ENCODE measurements around the gene LRP1B.

- TF ChIP-seq CTCF (IDR thresholded peaks at IDR 0.05) (no peak), POLR2A (IDR thresholded peaks at IDR 0.05) (no peak)
Observed at GRCh38 chr2:140262908-140263307, 1867.9 kb downstream of the LRP1B start.

Measured in tibial nerve (tissue), 3 donors.